GM12878 (cell line): Measurements from ENCODE around the gene ST7. TPM values are rescaled to one million over a fixed set of nuclear protein-coding genes. Genes with fewer than 3 reads are reported as not detected.

Source experiments
- ATAC-seq: fragments of 200-7000 bp; cut with Tn5 transposase; 3 replicates; pipeline ENCODE4 v1.9.1; 2020; ENCODE audit warnings: mild to moderate bottlenecking, moderate library complexity
- BruUV-seq: library from RNA; stranded (reverse); fragments of 400-500 nt; replicated peaks from 2 replicates; lab custom pipeline; 2021; lab: Mats Ljungman, UMichigan
- CTCF ChIA-PET: fragments of 300-600 bp; sonication (Branson Sonifier 250); formaldehyde crosslinking; extraction: SDS; loops from one replicate; lab custom pipeline; 2021; ENCODE audit warnings: inconsistent platforms; lab: Yijun Ruan, JAX
- POLR2A ChIA-PET: fragments of 350-600 bp; formaldehyde crosslinking; extraction: SDS; loops from one replicate; lab custom pipeline; 2021; ENCODE audit warnings: inconsistent platforms; lab: Charles Lee
- RAD21 ChIA-PET: fragments of 300-600 bp; sonication (Branson Sonifier 250); formaldehyde crosslinking; loops from one replicate; lab custom pipeline; 2023; ENCODE audit warnings: antibody characterized with exemption; ENCODE audit not compliant: unreplicated experiment; lab: Charles Lee
- SMC1A ChIA-PET: fragments of 300-600 bp; sonication (Branson Sonifier 250); formaldehyde crosslinking; loops from one replicate; lab custom pipeline; 2023; ENCODE audit not compliant: unreplicated experiment, uncharacterized antibody; lab: Charles Lee
- DNase-seq: peaks from one replicate; pipeline ENCODE4 v3.0.0-alpha.2; 2011; ENCODE audit warnings: low read depth, low spot score
- FAIRE-seq: peaks from 3 replicates; lab custom pipeline; 2011; peaks lifted over from hg19 to GRCh38; lab: Jason Lieb, UNC
- H2AFZ ChIP-seq: 2 replicates; pipeline ENCODE4 v1.6.0; 2011; ENCODE audit warnings: low read depth, low read length, control low read depth; ENCODE audit not compliant: control insufficient read depth
- H3K27ac ChIP-seq: 2 replicates; pipeline ENCODE4 v1.5.1; 2011; ENCODE audit warnings: control low read depth; ENCODE audit not compliant: control insufficient read depth, insufficient read depth
- H3K27me3 ChIP-seq, 2 experiments: replicated peaks in 1 of 2; 2 replicates each; pipeline versions ENCODE4 v1.6.0 to v1.6.1; 2011; ENCODE audit warnings: low read length in 1 of 2; ENCODE audit not compliant: control insufficient read depth in 2 of 2, insufficient read depth in 2 of 2
- H3K36me3 ChIP-seq, 2 experiments: 2 replicates each; pipeline ENCODE4 v1.5.1; 2011; ENCODE audit warnings: low read length in 1 of 2; ENCODE audit not compliant: control insufficient read depth in 2 of 2, insufficient read depth in 2 of 2
- H3K4me1 ChIP-seq: 2 replicates; pipeline ENCODE4 v1.6.1; 2011; ENCODE audit warnings: mild to moderate bottlenecking, low read length, moderate library complexity, mixed read lengths; ENCODE audit not compliant: control insufficient read depth, insufficient read depth
- H3K4me2 ChIP-seq: 2 replicates; pipeline ENCODE4 v1.6.0; 2011; ENCODE audit warnings: control low read depth; ENCODE audit not compliant: control insufficient read depth, insufficient read depth
- H3K4me3 ChIP-seq: fragments of 200-600 bp; sonication (generic); 2 replicates; pipeline ENCODE4 v1.5.1; 2016
- H3K79me2 ChIP-seq: 2 replicates; pipeline ENCODE4 v1.6.0; 2011; ENCODE audit warnings: low read length; ENCODE audit not compliant: control insufficient read depth, insufficient read depth
- H3K9ac ChIP-seq: 2 replicates; pipeline ENCODE4 v1.8.0; 2011; ENCODE audit warnings: low read length, control low read depth, mixed read lengths; ENCODE audit not compliant: control insufficient read depth, insufficient read depth
- H3K9me3 ChIP-seq: replicated peaks from 3 replicates; pipeline ENCODE4 v1.5.1; 2011; ENCODE audit warnings: mild to moderate bottlenecking, low read length; ENCODE audit not compliant: control insufficient read depth, insufficient read depth
- H4K20me1 ChIP-seq: 2 replicates; pipeline ENCODE4 v1.6.0; 2011; ENCODE audit not compliant: control insufficient read depth, insufficient read depth
- CBX3 ChIP-seq: fragments of 200-600 bp; sonication (generic); IDR thresholded peaks from 2 replicates; pipeline ENCODE4 v1.6.1; 2016; ENCODE audit warnings: low read depth, borderline replicate concordance
- CEBPZ ChIP-seq: fragments of 150-350 bp; IDR thresholded peaks from 2 replicates; pipeline ENCODE4 v1.6.1; 2016; ENCODE audit warnings: low read depth, low read length
- CHD2 ChIP-seq: IDR thresholded peaks from 2 replicates; pipeline ENCODE4 v1.6.1; 2011; ENCODE audit warnings: low read depth, low read length, improper control_type of control experiment, borderline replicate concordance
- GABPA ChIP-seq: IDR thresholded peaks from 2 replicates; pipeline ENCODE4 v1.6.1; 2014; ENCODE audit warnings: antibody characterized with exemption, low read depth, mild to moderate bottlenecking, inconsistent platforms
- GATAD2B ChIP-seq: fragments of 450-650 bp; conservative IDR thresholded peaks from 2 replicates; pipeline ENCODE4 v1.6.1; 2017; ENCODE audit warnings: low read depth, mild to moderate bottlenecking, moderate library complexity
- KLF5 ChIP-seq: fragments of 450-650 bp; IDR thresholded peaks from 2 replicates; pipeline ENCODE4 v1.6.1; 2014; ENCODE audit warnings: mild to moderate bottlenecking; ENCODE audit not compliant: partially characterized antibody
- LARP7 ChIP-seq: fragments of 450-650 bp; IDR thresholded peaks from 2 replicates; pipeline ENCODE4 v1.6.1; 2017; ENCODE audit warnings: mild to moderate bottlenecking
- MTA3 ChIP-seq: IDR thresholded peaks from 2 replicates; pipeline ENCODE4 v1.6.1; 2012; ENCODE audit warnings: low read length, inconsistent platforms, borderline replicate concordance
- NBN ChIP-seq: fragments of 450-650 bp; IDR thresholded peaks from 2 replicates; pipeline ENCODE4 v1.6.1; 2016
- PAX8 ChIP-seq: fragments of 450-650 bp; IDR thresholded peaks from 2 replicates; pipeline ENCODE4 v1.6.1; 2017; ENCODE audit warnings: mild to moderate bottlenecking, moderate library complexity
- POLR2A ChIP-seq: IDR thresholded peaks from 2 replicates; pipeline ENCODE4 v1.6.1; 2011; ENCODE audit warnings: low read depth, mild to moderate bottlenecking, low read length
- RUNX3 ChIP-seq: IDR thresholded peaks from 2 replicates; pipeline ENCODE4 v1.6.1; 2012; ENCODE audit warnings: low read length, inconsistent platforms
- STAT3 ChIP-seq: IDR thresholded peaks from 2 replicates; pipeline ENCODE4 v1.6.1; 2011; ENCODE audit warnings: low read depth, low read length, improper control_type of control experiment
- ZNF207 ChIP-seq: fragments of 450-650 bp; IDR thresholded peaks from 2 replicates; pipeline ENCODE4 v1.6.1; 2014; ENCODE audit warnings: antibody characterized with exemption, mild to moderate bottlenecking, borderline replicate concordance
- ZNF217 ChIP-seq: fragments of 450-650 bp; IDR thresholded peaks from 2 replicates; pipeline ENCODE4 v1.6.1; 2017; ENCODE audit warnings: antibody characterized with exemption, mild to moderate bottlenecking
- ZNF274 ChIP-seq: IDR thresholded peaks from one replicate; pipeline ENCODE4 v1.8.0; 2011; ENCODE audit not compliant: insufficient read length, insufficient read depth
- WGBS: methylation state at CpG from one replicate; pipeline ENCODE4 v1.1.6; 2016; ENCODE audit warnings: low lambda C conversion rate; ENCODE audit not compliant: insufficient replicate concordance, insufficient coverage; ENCODE audit errors: missing lambda C conversion rate; 5-methylcytosine and 5-hydroxymethylcytosine counted together
- in situ Hi-C: fragments of 300-500 bp; cut with MboI; formaldehyde crosslinking; loops from 9 replicates; pipeline ENCODE4 v1.14.3; 2018; ENCODE audit warnings: mixed read lengths
- intact Hi-C: fragments of 100-400 bp; cut with micrococcal nuclease; formaldehyde crosslinking; loops from one replicate; pipeline ENCODE4 v1.14.2; 2022; ENCODE audit not compliant: unreplicated experiment
- polyA plus RNA-seq, 11 experiments: library from polyadenylated mRNA; depleted of rRNA in 4 of 11; unstranded in 6 of 11; stranded (reverse) in 5 of 11; fragments of >200 nt; fragmentation: Nextera tagmentation in 4 of 11; fragmentation: Illumina TruSeq in 1 of 11; extraction: Ambion mirVana in 4 of 11; extraction: Trizol in 1 of 11; gene quantifications; 1 replicate in 1 of 11; 2 replicates in 10 of 11; pipeline versions ENCODE4 v1.2.1 to v1.2.3, GENCODE V29; 2011 to 2016; ENCODE audit warnings: inconsistent platforms in 2 of 11, missing spikeins in 2 of 11, low read depth in 1 of 11
- total RNA-seq, 4 experiments: library from RNA; depleted of rRNA in 3 of 4; stranded (reverse); fragments of >200 nt in 3 of 4; fragmentation: Illumina TruSeq in 1 of 4; extraction: Trizol in 1 of 4; gene quantifications; 2 replicates each; pipeline versions ENCODE4 v1.2.1 to v1.2.3, GENCODE V29; 2013 to 2021

ST7 gene
- total and polyA plus RNA-seq, 10 of the 15 experiments (the other 5 are each of a cell fraction or from before 2014, with no cell fraction given) = 27.7 to 76.4 (median 53.6) TPM

- no peak overlapping the region for H3K4me3 ChIP-seq
- H3K79me2 ChIP-seq = no peaks in the 10 kb centered on the region
- no peaks in the 10 kb centered on the region; the same call in 1 of the 3 replicates for H3K9me3 ChIP-seq
- DNase-seq = no peak
- no peak for ATAC-seq
- no peaks in the 10 kb centered on the region for H4K20me1 ChIP-seq
- H3K36me3 ChIP-seq = no peaks in the 10 kb centered on the region
- in situ Hi-C loops (no loop called here), intact Hi-C loops (loop anchor here (2.0 kb wide), 1 partner anchor 20 kb away; no protein-coding TSS in a partner anchor)
- no peak overlapping the region for H3K9ac ChIP-seq
- no peak overlapping the region for H2AFZ ChIP-seq
- H3K27ac ChIP-seq = no peak overlapping the region
- WGBS = 74% methylated on average over 7 of the region's 7 CpGs
- no peaks in the 10 kb centered on the region for H3K27me3 ChIP-seq
- no TSS peak for BruUV-seq
- ChIA-PET CTCF (interaction anchor here (0.6 to 1.8 kb wide), 2 partner anchors 17 to 26 kb away, joined by 3 to 5 read pairs; no protein-coding TSS in a partner anchor), POLR2A (interaction anchor here (0.6 to 2.2 kb wide), 4 partner anchors 8 to 1436 kb away, joined by 3 to 9 read pairs (median 4); no protein-coding TSS in a partner anchor), RAD21 (interaction anchor here (0.9 to 3.9 kb wide), 2 partner anchors 12 to 79 kb away, joined by 3 to 29 read pairs; no protein-coding TSS in a partner anchor), SMC1A (interaction anchor here (0.6 to 4.2 kb wide), 8 partner anchors 11 to 307 kb away, joined by 3 to 25 read pairs (median 4); no protein-coding TSS in a partner anchor)
- TF ChIP-seq ZNF274 (no peak), ZNF207 (no peak), ZNF217 (no peak), PAX8 (no peak), CEBPZ (no peak), MTA3 (no peak), STAT3 (no peak), GABPA (no peak), POLR2A (no peak), NBN (no peak), GATAD2B (no peak), LARP7 (no peak), RUNX3 (no peak), CBX3 (no peak), KLF5 (no peak), CHD2 (no peak)
- H3K4me1 ChIP-seq = peaks cover 12% of the 10 kb centered on the region
- H3K4me2 ChIP-seq = no peak overlapping the region
- FAIRE-seq = no peak
These were observed 285.6 kb downstream of the ST7 start for GRCh38 chr7:117238937-117239336.
